ENCODE results near the gene NUDT4.

DNA sequence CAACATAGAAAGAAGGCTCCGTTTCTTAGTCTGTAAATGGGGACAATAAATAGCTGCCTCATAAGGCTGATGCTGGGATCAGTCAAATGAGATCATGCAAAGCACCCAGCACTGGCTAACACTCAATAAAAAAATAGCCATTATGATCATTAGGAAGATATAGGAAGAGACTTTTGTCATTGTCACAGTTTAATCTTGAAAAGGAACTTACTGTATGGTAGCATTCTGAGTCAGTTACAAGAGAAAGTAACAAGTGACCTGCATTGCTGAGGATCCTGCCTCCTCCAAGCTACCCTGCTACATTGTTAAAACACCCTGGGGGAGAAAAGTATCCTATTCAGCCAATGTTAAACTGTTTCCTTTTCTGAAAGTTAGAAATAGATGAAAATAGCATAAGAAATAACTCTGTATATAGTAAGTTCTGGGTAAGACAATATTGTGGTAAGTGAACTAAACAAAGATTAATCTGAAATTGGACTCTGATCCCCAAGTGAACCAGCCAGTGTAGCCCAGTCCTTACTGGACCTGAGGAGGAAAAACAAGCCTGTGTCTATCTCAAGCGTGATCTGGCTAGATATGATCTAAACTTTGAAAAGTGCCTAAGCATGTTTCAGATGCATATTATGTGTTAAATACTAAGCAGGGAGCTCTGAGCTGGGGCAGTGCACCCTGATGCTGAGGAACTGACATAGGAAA, 3.6 kb upstream of the NUDT4 start:
- no peak for TF ChIP-seq POLR2AphosphoS5 (IDR thresholded peaks at IDR 0.05; ENCODE audit: low read depth, low read length)
- TF ChIP-seq POLR2A (IDR thresholded peaks at IDR 0.05; ENCODE audit: low read depth, low read length) = no peak
- no peak for TF ChIP-seq TAF1 (IDR thresholded peaks at IDR 0.05; ENCODE audit: low read depth, low read length)
- no peak for TF ChIP-seq POU2F2 (IDR thresholded peaks at IDR 0.05; ENCODE audit: low read depth, low read length)

All from GM12891 (cell line).